Measurements from ENCODE around the gene C20orf204.

C20orf204 gene

GRCh38 chr20:64015635-64016034 is 20.3 kb upstream of the C20orf204 start:
- Histone ChIP-seq H2BK120ac (ENCODE audit: low read depth, low read length) (no peak overlapping the region), H3K23ac (ENCODE audit: low read length) (no peak overlapping the region), H2BK5ac (ENCODE audit: low read length) (no peak overlapping the region), H2BK15ac (replicated peaks; ENCODE audit: low read depth) (no peak overlapping the region), H3K4me1 (ENCODE audit: control insufficient read depth, low read depth, low read length) (no peaks in the 10 kb centered on the region), H3K79me2 (ENCODE audit: control insufficient read depth, insufficient read depth, low read length) (no peaks in the 10 kb centered on the region), H4K5ac (ENCODE audit: low read length) (no peak overlapping the region), H3K4ac (ENCODE audit: low read depth, low read length) (no peak overlapping the region), H3K18ac (ENCODE audit: low read length) (no peak overlapping the region), H3K36me3 (ENCODE audit: control insufficient read depth, insufficient read depth, low read length) (peaks cover 18% of the 10 kb centered on the region), H3K79me1 (ENCODE audit: low read length) (peaks cover 2% of the 10 kb centered on the region), H3K27ac (ENCODE audit: low read depth, low read length) (no peak overlapping the region), H4K8ac (ENCODE audit: low read depth, low read length) (no peak overlapping the region), H3K9ac (ENCODE audit: low read length) (no peak overlapping the region), H3K27me3 (ENCODE audit: insufficient read depth, low read length, poor library complexity) (no peaks in the 10 kb centered on the region), H3K4me2 (ENCODE audit: low read length) (no peak overlapping the region), H2AK5ac (ENCODE audit: low read length) (no peak overlapping the region), H3K4me3 (ENCODE audit: low read length) (no peak overlapping the region), H3K56ac (ENCODE audit: low read length) (no peak overlapping the region)
- DNase-seq: no peak
- no CpG with 5 or more reads among the region's 2 CpGs for WGBS (ENCODE audit: extremely low coverage, insufficient coverage, low lambda C conversion rate)

DNA sequence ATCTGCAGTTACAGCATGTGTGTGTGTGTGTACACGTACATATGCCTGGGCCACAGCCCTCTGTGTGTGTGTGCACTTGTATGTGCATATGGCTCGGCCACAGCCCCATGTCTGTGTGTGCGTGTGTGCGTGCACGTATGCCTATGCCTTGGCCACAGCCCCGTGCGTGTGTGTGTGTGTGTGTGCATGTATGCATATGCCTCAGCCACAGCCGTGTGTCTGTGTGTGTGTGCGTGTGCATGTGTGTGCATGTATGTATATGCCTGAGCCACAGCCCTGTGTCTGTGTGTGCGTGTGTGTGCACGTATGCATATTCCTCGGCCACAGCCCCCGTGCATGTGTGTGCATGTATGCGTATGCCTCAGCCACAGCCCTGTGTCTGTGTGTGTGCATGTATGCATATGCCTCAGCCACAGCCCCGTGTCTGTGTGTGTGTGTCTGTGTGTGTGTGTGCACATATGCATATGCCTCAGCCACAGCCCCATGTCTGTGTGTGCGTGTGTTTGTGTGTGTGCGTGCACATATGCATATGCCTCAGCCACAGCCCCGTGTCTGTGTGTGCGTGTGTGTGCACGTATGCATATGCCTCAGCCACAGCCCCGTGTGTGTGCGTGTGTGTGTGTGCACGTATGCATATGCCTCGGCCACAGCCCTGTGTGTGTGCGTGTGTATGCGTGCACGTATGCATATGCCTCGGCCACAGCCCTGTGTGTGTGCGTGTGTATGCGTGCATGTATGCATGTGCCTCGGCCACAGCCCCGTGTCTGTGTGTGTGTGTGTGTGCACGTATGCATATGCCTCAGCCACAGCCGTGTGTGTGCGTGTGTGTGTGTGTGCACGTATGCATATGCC is 14.6 kb upstream of the C20orf204 start:
- Histone ChIP-seq H3K23ac (ENCODE audit: low read length) (no peak overlapping the region), H2BK120ac (ENCODE audit: low read depth, low read length) (no peak overlapping the region), H2BK15ac (replicated peaks; ENCODE audit: low read depth) (no peak overlapping the region), H3K36me3 (ENCODE audit: control insufficient read depth, insufficient read depth, low read length) (peaks cover 17% of the 10 kb centered on the region), H4K5ac (ENCODE audit: low read length) (no peak overlapping the region), H3K4me3 (ENCODE audit: low read length) (no peak overlapping the region), H2AK5ac (ENCODE audit: low read length) (no peak overlapping the region), H3K4ac (ENCODE audit: low read depth, low read length) (no peak overlapping the region), H4K8ac (ENCODE audit: low read depth, low read length) (no peak overlapping the region), H3K4me2 (ENCODE audit: low read length) (no peak overlapping the region), H3K18ac (ENCODE audit: low read length) (no peak overlapping the region), H3K9ac (ENCODE audit: low read length) (no peak overlapping the region), H3K79me1 (ENCODE audit: low read length) (no peaks in the 10 kb centered on the region), H3K79me2 (ENCODE audit: control insufficient read depth, insufficient read depth, low read length) (no peaks in the 10 kb centered on the region), H3K27ac (ENCODE audit: low read depth, low read length) (no peak overlapping the region), H3K56ac (ENCODE audit: low read length) (no peak overlapping the region), H3K27me3 (ENCODE audit: insufficient read depth, low read length, poor library complexity) (no peaks in the 10 kb centered on the region), H3K4me1 (ENCODE audit: control insufficient read depth, low read depth, low read length) (no peaks in the 10 kb centered on the region), H2BK5ac (ENCODE audit: low read length) (no peak overlapping the region)
- DNase-seq: no peak
- WGBS (ENCODE audit: extremely low coverage, insufficient coverage, low lambda C conversion rate): no CpG with 5 or more reads among the region's 36 CpGs

DNA sequence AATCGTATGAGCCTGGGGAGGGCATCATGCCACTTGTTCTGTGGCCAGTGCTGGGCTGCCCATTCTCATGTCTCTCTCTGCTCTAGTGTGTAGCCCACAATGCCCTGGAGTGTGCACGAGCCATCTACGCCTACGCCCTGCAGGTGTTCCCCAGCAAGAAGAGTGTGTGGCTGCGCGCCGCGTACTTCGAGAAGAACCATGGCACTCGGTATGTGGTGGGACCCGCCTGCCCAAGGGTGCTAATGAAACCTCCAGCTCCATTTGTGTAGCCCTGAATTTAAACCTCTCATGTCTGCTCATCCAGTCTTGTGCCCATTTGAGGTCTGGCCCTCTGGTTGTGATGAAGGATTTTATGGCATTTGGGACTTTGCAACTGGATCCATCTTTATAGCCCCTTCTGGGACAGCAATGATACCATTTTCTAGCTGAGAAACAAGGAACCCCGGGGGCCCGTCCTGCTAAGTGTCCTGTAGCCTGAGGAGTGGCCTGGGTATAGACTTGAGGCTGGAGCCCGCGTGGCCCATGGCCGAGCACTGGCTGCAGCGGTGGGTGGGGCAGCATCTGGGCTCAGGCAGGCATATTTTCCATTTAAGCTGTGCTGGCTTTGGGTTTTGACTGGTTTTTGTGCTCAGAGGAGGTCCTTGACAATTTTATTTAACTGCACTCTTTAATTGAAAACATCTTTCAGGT is 13.2 kb upstream of the C20orf204 start:
- no peak for DNase-seq
- no peak overlapping the region for H3K18ac ChIP-seq (ENCODE audit: low read length)
- no peaks in the 10 kb centered on the region for H3K79me2 ChIP-seq (ENCODE audit: control insufficient read depth, insufficient read depth, low read length)
- H3K4me1 ChIP-seq (ENCODE audit: control insufficient read depth, low read depth, low read length): no peaks in the 10 kb centered on the region
- no CpG with 5 or more reads among the region's 17 CpGs for WGBS (ENCODE audit: extremely low coverage, insufficient coverage, low lambda C conversion rate)
- H4K5ac ChIP-seq (ENCODE audit: low read length): no peak overlapping the region
- no peak overlapping the region for H2AK5ac ChIP-seq (ENCODE audit: low read length)
- no peak overlapping the region for H3K23ac ChIP-seq (ENCODE audit: low read length)
- H3K4me3 ChIP-seq (ENCODE audit: low read length): no peak overlapping the region
- peaks cover 24% of the 10 kb centered on the region for H3K36me3 ChIP-seq (ENCODE audit: control insufficient read depth, insufficient read depth, low read length)
- no peak overlapping the region for H2BK120ac ChIP-seq (ENCODE audit: low read depth, low read length)
- H3K27me3 ChIP-seq (ENCODE audit: insufficient read depth, low read length, poor library complexity): no peaks in the 10 kb centered on the region
- no peak overlapping the region for H3K9ac ChIP-seq (ENCODE audit: low read length)
- H4K8ac ChIP-seq (ENCODE audit: low read depth, low read length): no peak overlapping the region
- no peak overlapping the region for H3K56ac ChIP-seq (ENCODE audit: low read length)
- no peak overlapping the region for H2BK5ac ChIP-seq (ENCODE audit: low read length)
- H3K4ac ChIP-seq (ENCODE audit: low read depth, low read length): no peak overlapping the region
- no peak overlapping the region for H2BK15ac ChIP-seq (replicated peaks; ENCODE audit: low read depth)
- no peaks in the 10 kb centered on the region for H3K79me1 ChIP-seq (ENCODE audit: low read length)
- H3K4me2 ChIP-seq (ENCODE audit: low read length): no peak overlapping the region
- H3K27ac ChIP-seq (ENCODE audit: low read depth, low read length): no peak overlapping the region

DNA sequence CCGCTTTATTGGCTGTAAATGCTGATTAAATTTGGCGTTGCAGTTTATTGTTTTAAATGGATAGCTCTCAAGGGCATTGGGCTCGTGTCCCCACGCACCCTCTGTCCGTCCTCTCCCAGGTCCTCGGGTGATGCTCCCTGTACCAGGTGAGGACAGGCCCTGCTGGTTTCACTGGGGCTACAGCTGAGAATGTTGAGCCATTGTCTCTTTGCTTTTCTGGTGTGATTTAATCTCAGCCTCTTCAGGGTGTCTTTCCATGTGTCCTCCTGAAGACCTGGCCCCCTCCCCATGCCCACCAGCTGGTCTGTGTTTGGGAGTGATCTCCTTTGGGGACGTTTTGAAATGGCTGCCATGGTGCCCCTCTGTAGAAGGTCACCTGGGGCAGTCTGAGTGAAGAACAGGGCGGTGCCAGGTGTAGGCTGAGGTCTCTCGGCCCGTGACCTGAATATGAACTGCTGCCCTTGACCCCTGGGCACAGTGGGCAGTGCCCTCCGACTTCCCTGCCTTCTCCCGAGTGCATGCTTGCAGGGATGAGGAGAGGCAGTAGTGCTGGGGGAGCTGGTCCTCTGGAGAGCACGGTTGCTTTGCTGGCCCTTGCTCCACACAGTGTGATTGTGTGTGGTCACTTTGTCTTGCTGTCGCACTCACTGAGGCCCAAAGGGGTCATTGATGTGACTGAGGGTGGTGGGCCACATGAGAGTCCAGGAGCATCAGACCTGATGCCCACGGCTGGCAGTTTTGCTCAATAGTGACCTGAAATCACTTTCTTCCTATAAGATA is 12.4 kb upstream of the C20orf204 start:
- Histone ChIP-seq H3K23ac (ENCODE audit: low read length) (no peak overlapping the region), H4K8ac (ENCODE audit: low read depth, low read length) (no peak overlapping the region), H3K4me1 (ENCODE audit: control insufficient read depth, low read depth, low read length) (no peaks in the 10 kb centered on the region), H3K79me1 (ENCODE audit: low read length) (no peaks in the 10 kb centered on the region), H3K18ac (ENCODE audit: low read length) (no peak overlapping the region), H3K4me3 (ENCODE audit: low read length) (no peak overlapping the region), H3K79me2 (ENCODE audit: control insufficient read depth, insufficient read depth, low read length) (no peaks in the 10 kb centered on the region), H3K4me2 (ENCODE audit: low read length) (no peak overlapping the region), H3K27me3 (ENCODE audit: insufficient read depth, low read length, poor library complexity) (no peaks in the 10 kb centered on the region), H2BK15ac (replicated peaks; ENCODE audit: low read depth) (no peak overlapping the region), H3K9ac (ENCODE audit: low read length) (no peak overlapping the region), H2AK5ac (ENCODE audit: low read length) (no peak overlapping the region), H3K56ac (ENCODE audit: low read length) (no peak overlapping the region), H3K36me3 (ENCODE audit: control insufficient read depth, insufficient read depth, low read length) (peaks cover 24% of the 10 kb centered on the region), H2BK5ac (ENCODE audit: low read length) (no peak overlapping the region), H3K27ac (ENCODE audit: low read depth, low read length) (no peak overlapping the region), H4K5ac (ENCODE audit: low read length) (no peak overlapping the region), H2BK120ac (ENCODE audit: low read depth, low read length) (no peak overlapping the region), H3K4ac (ENCODE audit: low read depth, low read length) (no peak overlapping the region)
- DNase-seq: no peak
- WGBS (ENCODE audit: extremely low coverage, insufficient coverage, low lambda C conversion rate): no CpG with 5 or more reads among the region's 15 CpGs

- Histone ChIP-seq H3K23ac (ENCODE audit: low read length) (no peak overlapping the region), H3K27ac (ENCODE audit: low read depth, low read length) (no peak overlapping the region), H2BK15ac (replicated peaks; ENCODE audit: low read depth) (no peak overlapping the region), H3K27me3 (ENCODE audit: insufficient read depth, low read length, poor library complexity) (no peaks in the 10 kb centered on the region), H3K4ac (ENCODE audit: low read depth, low read length) (no peak overlapping the region), H3K4me2 (ENCODE audit: low read length) (no peak overlapping the region), H3K9ac (ENCODE audit: low read length) (no peak overlapping the region), H2AK5ac (ENCODE audit: low read length) (no peak overlapping the region), H3K79me1 (ENCODE audit: low read length) (no peaks in the 10 kb centered on the region), H4K5ac (ENCODE audit: low read length) (no peak overlapping the region), H2BK5ac (ENCODE audit: low read length) (no peak overlapping the region), H4K8ac (ENCODE audit: low read depth, low read length) (no peak overlapping the region), H2BK120ac (ENCODE audit: low read depth, low read length) (no peak overlapping the region), H3K36me3 (ENCODE audit: control insufficient read depth, insufficient read depth, low read length) (peaks cover 24% of the 10 kb centered on the region), H3K4me1 (ENCODE audit: control insufficient read depth, low read depth, low read length) (no peaks in the 10 kb centered on the region), H3K18ac (ENCODE audit: low read length) (no peak overlapping the region), H3K56ac (ENCODE audit: low read length) (no peak overlapping the region), H3K4me3 (ENCODE audit: low read length) (no peak overlapping the region), H3K79me2 (ENCODE audit: control insufficient read depth, insufficient read depth, low read length) (no peaks in the 10 kb centered on the region)
- no CpG with 5 or more reads among the region's 17 CpGs for WGBS (ENCODE audit: extremely low coverage, insufficient coverage, low lambda C conversion rate)
- DNase-seq: no peak
Measured at GRCh38 chr20:64024141-64024990, 11.6 kb upstream of the C20orf204 start.

Measured in mesendoderm (in vitro differentiated cells).